HuH-7.5 (cell line): ENCODE results near the gene BRD1.
"Not testable (repeated sequence)": the region's sequence is repeated elsewhere in the genome, so short reads cannot be mapped to it uniquely, and the experiment has no call there.

Experiments
- DNase-seq: peaks from one replicate; pipeline ENCODE4 v3.0.0; 2011; ENCODE audit warnings: low spot score

Gene BRD1

GRCh38 chr22:49826603-49827270 is 936 bp downstream of the BRD1 start:
- DNase-seq: no peak

GRCh38 chr22:49825944-49826602 is 1.6 kb downstream of the BRD1 start:
- DNase-seq: no peak

GRCh38 chr22:49825436-49825835 is 2.2 kb downstream of the BRD1 start:
- no peak for DNase-seq

- DNase-seq: no peak
These were observed 2.7 kb downstream of the BRD1 start for GRCh38 chr22:49824936-49825335.

GRCh38 chr22:49824185-49824925 is 3.3 kb downstream of the BRD1 start:
- DNase-seq: no peak

GRCh38 chr22:49823289-49824045 is 4.2 kb downstream of the BRD1 start:
- DNase-seq: no peak

GRCh38 chr22:49821741-49822140 is 5.9 kb downstream of the BRD1 start:
- not testable (repeated sequence) for DNase-seq

GRCh38 chr22:49820984-49821383 is 6.7 kb downstream of the BRD1 start:
- DNase-seq: no peak

- no peak for DNase-seq
These were observed 10.3 kb downstream of the BRD1 start for GRCh38 chr22:49817359-49817758.

- no peak for DNase-seq
These were observed 12.0 kb downstream of the BRD1 start for GRCh38 chr22:49815641-49816091.

GRCh38 chr22:49814856-49815255 is 12.8 kb downstream of the BRD1 start:
- no peak for DNase-seq

- no peak for DNase-seq
These were observed 13.4 kb downstream of the BRD1 start for GRCh38 chr22:49814164-49814686.

GRCh38 chr22:49812838-49813237 is 14.8 kb downstream of the BRD1 start:
- no peak for DNase-seq

GRCh38 chr22:49811020-49811791 is 16.5 kb downstream of the BRD1 start:
- no peak for DNase-seq

GRCh38 chr22:49810363-49811019 is 17.2 kb downstream of the BRD1 start:
- no peak for DNase-seq

GRCh38 chr22:49807780-49808708 is 19.6 kb downstream of the BRD1 start:
- DNase-seq: no peak

GRCh38 chr22:49807129-49807528 is 20.5 kb downstream of the BRD1 start:
- no peak for DNase-seq

GRCh38 chr22:49803737-49804375 is 23.8 kb downstream of the BRD1 start:
- DNase-seq: no peak

GRCh38 chr22:49803134-49803533 is 24.5 kb downstream of the BRD1 start:
- no peak for DNase-seq
